Thyroid gland (tissue), 4 donors: ENCODE measurements around the gene RNASE3.

Experiments used
- CTCF ChIP-seq, 6 experiments: fragments of 200-600 bp in 3 of 6; fragments of 450-650 bp in 3 of 6; sonication (generic) in 3 of 6; IDR thresholded peaks; one replicate each; pipeline ENCODE4 v1.5.1; 2016 to 2019; ENCODE audit warnings: antibody characterized with exemption in 6 of 6, mild to moderate bottlenecking in 2 of 6, inconsistent platforms in 1 of 6, moderate library complexity in 1 of 6
- POLR2A ChIP-seq, 2 donors: fragments of 450-650 bp; IDR thresholded peaks; one replicate each; pipeline ENCODE4 v1.6.1; 2017; ENCODE audit warnings: antibody characterized with exemption in 2 of 2, mild to moderate bottlenecking in 2 of 2, moderate library complexity in 1 of 2

GRCh38 chr14:20907214-20907613, 16.0 kb downstream of the RNASE3 start:
- TF ChIP-seq CTCF (IDR thresholded peaks at IDR 0.05) = no peak
- no peak for TF ChIP-seq POLR2A (IDR thresholded peaks at IDR 0.05)
